Dendritic cell treated with granulocyte-macrophage colony-stimulating factor and Interleukin-4, amounts not matched to agents 40 ng/mL and 50 ng/mL, for 4 days (primary cell): ENCODE measurements around the gene STH.
"Not testable (repeated sequence)": the region's sequence is repeated elsewhere in the genome, so short reads cannot be mapped to it uniquely, and the experiment has no call there.

ENCODE experiments used
- H3K27ac Mint-ChIP-seq: one replicate; pipeline ENCODE4 v1.8.0; 2022; ENCODE audit warnings: mild to moderate bottlenecking, mixed read lengths
- H3K27me3 Mint-ChIP-seq: one replicate; pipeline ENCODE4 v1.8.0; 2022; ENCODE audit warnings: mild to moderate bottlenecking, mixed read lengths
- H3K36me3 Mint-ChIP-seq: one replicate; pipeline ENCODE4 v1.8.0; 2022; ENCODE audit warnings: low read depth, mixed read lengths
- H3K4me1 Mint-ChIP-seq: one replicate; pipeline ENCODE4 v1.8.0; 2022; ENCODE audit warnings: low read depth, mixed read lengths
- H3K4me3 Mint-ChIP-seq: one replicate; pipeline ENCODE4 v1.8.0; 2022; ENCODE audit warnings: mild to moderate bottlenecking, moderate library complexity, mixed read lengths
- H3K9me3 Mint-ChIP-seq: one replicate; pipeline ENCODE4 v1.8.0; 2022; ENCODE audit warnings: mixed read lengths
- intact Hi-C: fragments of 100-400 bp; cut with micrococcal nuclease; formaldehyde crosslinking; loops from one replicate; pipeline ENCODE4 v1.15.0; 2022

Gene STH

GRCh38 chr17:45998987-45999899 is at the start of gene STH:
Gene STH, plus strand, starts transcription at chr17:45999250. Its CDS starts 30 bp downstream, at chr17:45999280.
- Mint-ChIP-seq H3K9me3 (no peaks in the 10 kb centered on the region), H3K36me3 (no peaks in the 10 kb centered on the region), H3K27ac (no peak within 1 kb of the TSS), H3K4me1 (no peaks in the 10 kb centered on the region), H3K27me3 (peaks cover 3% of the 10 kb centered on the region), H3K4me3 (no peak within 1 kb of the TSS)
- intact Hi-C loops, result no loop called here

GRCh38 chr17:45949755-45950320 is 49.2 kb upstream of the STH start:
- Mint-ChIP-seq H3K36me3 (no peaks in the 10 kb centered on the region), H3K9me3 (no peaks in the 10 kb centered on the region), H3K27ac (no peak overlapping the region), H3K4me1 (peaks cover 8% of the 10 kb centered on the region), H3K27me3 (peaks cover 60% of the 10 kb centered on the region), H3K4me3 (no peak overlapping the region)
- intact Hi-C loops, result no loop called here

- Mint-ChIP-seq H3K4me3 (no peak overlapping the region), H3K27me3 (peaks cover 60% of the 10 kb centered on the region), H3K9me3 (no peaks in the 10 kb centered on the region), H3K27ac (no peak overlapping the region), H3K36me3 (no peaks in the 10 kb centered on the region), H3K4me1 (peaks cover 8% of the 10 kb centered on the region)
- intact Hi-C loops, result no loop called here
Observed at GRCh38 chr17:45950888-45951287, 48.2 kb upstream of the STH start.

- Mint-ChIP-seq H3K9me3 (no peaks in the 10 kb centered on the region), H3K27ac (no peak overlapping the region), H3K4me1 (peaks cover 8% of the 10 kb centered on the region), H3K27me3 (peaks cover 58% of the 10 kb centered on the region), H3K36me3 (no peaks in the 10 kb centered on the region), H3K4me3 (no peak overlapping the region)
- intact Hi-C loops, result no loop called here
Observed at GRCh38 chr17:45951403-45951802, 47.6 kb upstream of the STH start.

- Mint-ChIP-seq H3K27ac (no peak overlapping the region), H3K27me3 (peaks cover 56% of the 10 kb centered on the region), H3K4me3 (no peak overlapping the region), H3K9me3 (no peaks in the 10 kb centered on the region), H3K4me1 (peaks cover 8% of the 10 kb centered on the region), H3K36me3 (no peaks in the 10 kb centered on the region)
- intact Hi-C loops, result no loop called here
Observed at GRCh38 chr17:45951941-45952340, 47.1 kb upstream of the STH start.

- peaks cover 8% of the 10 kb centered on the region for H3K4me1 Mint-ChIP-seq
- no peaks in the 10 kb centered on the region for H3K36me3 Mint-ChIP-seq
- H3K9me3 Mint-ChIP-seq, result no peaks in the 10 kb centered on the region
- H3K4me3 Mint-ChIP-seq, result no peak overlapping the region
- H3K27ac Mint-ChIP-seq, result no peak overlapping the region
- intact Hi-C loops, result no loop called here
- H3K27me3 Mint-ChIP-seq, result peaks cover 49% of the 10 kb centered on the region
Observed at GRCh38 chr17:45952814-45953320, 46.2 kb upstream of the STH start.

- Mint-ChIP-seq H3K27me3 (peaks cover 47% of the 10 kb centered on the region), H3K9me3 (no peaks in the 10 kb centered on the region)
Observed at GRCh38 chr17:45953561-45953960, 45.5 kb upstream of the STH start.

GRCh38 chr17:45954914-45955313 is 44.1 kb upstream of the STH start:
- Mint-ChIP-seq H3K9me3 (no peaks in the 10 kb centered on the region), H3K27ac (no peak overlapping the region), H3K4me3 (no peak overlapping the region), H3K36me3 (no peaks in the 10 kb centered on the region), H3K4me1 (no peaks in the 10 kb centered on the region), H3K27me3 (peaks cover 37% of the 10 kb centered on the region)
- intact Hi-C loops, result no loop called here

More at GRCh38 chr17:45953561-45953960, 45.5 kb upstream of the STH start:
- Mint-ChIP-seq H3K4me1 (peaks cover 8% of the 10 kb centered on the region), H3K27ac (no peak overlapping the region), H3K4me3 (no peak overlapping the region), H3K36me3 (no peaks in the 10 kb centered on the region)
- intact Hi-C loops, result no loop called here

GRCh38 chr17:45955326-45955725 is 43.7 kb upstream of the STH start:
- Mint-ChIP-seq H3K36me3 (no peaks in the 10 kb centered on the region), H3K9me3 (no peaks in the 10 kb centered on the region), H3K27ac (no peak overlapping the region), H3K27me3 (peaks cover 33% of the 10 kb centered on the region), H3K4me1 (no peaks in the 10 kb centered on the region), H3K4me3 (no peak overlapping the region)
- intact Hi-C loops, result no loop called here

GRCh38 chr17:45956090-45956489 is 43.0 kb upstream of the STH start:
- no peak overlapping the region for H3K27ac Mint-ChIP-seq
- H3K27me3 Mint-ChIP-seq, result peaks cover 26% of the 10 kb centered on the region
- no peak overlapping the region for H3K4me3 Mint-ChIP-seq
- H3K4me1 Mint-ChIP-seq, result no peaks in the 10 kb centered on the region
- no peaks in the 10 kb centered on the region for H3K36me3 Mint-ChIP-seq
- H3K9me3 Mint-ChIP-seq, result no peaks in the 10 kb centered on the region
- intact Hi-C loops, result no loop called here

- intact Hi-C loops, H3K36me3 Mint-ChIP-seq: not testable (repeated sequence)
- peaks cover 20% of the 10 kb centered on the region for H3K27me3 Mint-ChIP-seq
Observed at GRCh38 chr17:45956746-45957145, 42.3 kb upstream of the STH start.

GRCh38 chr17:45958307-45958706 is 40.7 kb upstream of the STH start:
- no peaks in the 10 kb centered on the region for H3K36me3 Mint-ChIP-seq
- no peak overlapping the region for H3K4me3 Mint-ChIP-seq
- intact Hi-C loops, result no loop called here
- no peaks in the 10 kb centered on the region for H3K9me3 Mint-ChIP-seq
- H3K4me1 Mint-ChIP-seq, result no peaks in the 10 kb centered on the region
- H3K27ac Mint-ChIP-seq, result no peak overlapping the region
- H3K27me3 Mint-ChIP-seq, result peaks cover 9% of the 10 kb centered on the region

More at GRCh38 chr17:45956746-45957145, 42.3 kb upstream of the STH start:
- H3K27ac Mint-ChIP-seq, H3K4me1 Mint-ChIP-seq, H3K4me3 Mint-ChIP-seq, H3K9me3 Mint-ChIP-seq: not testable (repeated sequence)

- Mint-ChIP-seq H3K4me3 (no peak overlapping the region), H3K36me3 (no peaks in the 10 kb centered on the region), H3K9me3 (no peaks in the 10 kb centered on the region), H3K27ac (no peak overlapping the region), H3K4me1 (no peaks in the 10 kb centered on the region), H3K27me3 (peaks cover 5% of the 10 kb centered on the region)
- intact Hi-C loops, result no loop called here
Observed at GRCh38 chr17:45958994-45959665, 39.9 kb upstream of the STH start.

GRCh38 chr17:45960311-45960710 is 38.7 kb upstream of the STH start:
- H3K27ac Mint-ChIP-seq, result no peak overlapping the region
- intact Hi-C loops, result no loop called here
- H3K4me1 Mint-ChIP-seq, result no peaks in the 10 kb centered on the region
- no peaks in the 10 kb centered on the region for H3K9me3 Mint-ChIP-seq
- no peaks in the 10 kb centered on the region for H3K36me3 Mint-ChIP-seq
- no peak overlapping the region for H3K4me3 Mint-ChIP-seq
- H3K27me3 Mint-ChIP-seq, result peaks cover 2% of the 10 kb centered on the region
